Ovary (tissue), 3 donors: ENCODE measurements around the gene DESI1.
"Not testable (repeated sequence)": the region's sequence is repeated elsewhere in the genome, so short reads cannot be mapped to it uniquely, and the experiment has no call there.

Source experiments
- CTCF ChIP-seq, 3 donors: fragments of 450-650 bp in 2 of 3; fragments of 200-600 bp in 1 of 3; IDR thresholded peaks; one replicate each; pipeline versions ENCODE4 v1.5.1 to v1.8.0; 2016 to 2022; ENCODE audit warnings: antibody characterized with exemption in 3 of 3, mild to moderate bottlenecking in 1 of 3
- EP300 ChIP-seq: sonication (generic); formaldehyde crosslinking; IDR thresholded peaks from one replicate; pipeline ENCODE4 v1.6.1; 2017; ENCODE audit warnings: antibody characterized with exemption
- POLR2A ChIP-seq: fragments of 450-650 bp; IDR thresholded peaks from one replicate; pipeline ENCODE4 v1.6.1; 2017; ENCODE audit warnings: antibody characterized with exemption, mild to moderate bottlenecking, moderate library complexity
- donor health status: DM: no; HTN: no; CAD: no.

GRCh38 chr22:41631115-41631514 lies 10.3 kb upstream of the DESI1 start:
- not testable (repeated sequence) for TF ChIP-seq CTCF (IDR thresholded peaks at IDR 0.05); POLR2A; EP300
